Limb (tissue), 2 donors: ENCODE measurements around the gene USP40.
A peak's percentile ranks its signal among the peaks of the same experiment; 100 is the strongest.

Experiments
- DNase-seq, 2 donors: peaks; one replicate each; pipeline ENCODE4 v3.0.0-alpha.2; 2016; ENCODE audit errors: extremely low spot score in 2 of 2

The USP40 gene

GRCh38 chr2:233499928-233500327, 66.7 kb downstream of the USP40 start:
- no peak for DNase-seq

- DNase-seq, result no peak
Observed at GRCh38 chr2:233498126-233498525, 68.5 kb downstream of the USP40 start.

DNA sequence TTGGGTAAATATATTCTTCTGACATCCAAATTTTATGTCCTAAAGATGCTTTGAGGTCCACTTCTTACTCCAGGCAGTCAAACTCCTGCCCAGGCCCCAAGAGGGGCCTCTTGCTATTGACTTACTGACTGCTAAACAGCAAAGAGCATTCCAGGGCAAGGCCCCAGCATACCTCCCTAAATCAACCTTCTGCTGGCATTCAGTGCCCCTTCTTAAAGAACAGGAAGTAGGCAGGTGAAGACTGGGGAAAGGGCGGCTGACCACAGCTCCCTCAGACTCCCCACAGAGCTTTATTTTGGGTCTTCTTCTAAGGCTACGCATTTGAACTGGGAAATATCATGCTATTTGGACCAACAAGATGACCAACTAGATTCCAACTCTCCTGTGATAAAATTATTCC, 68.9 kb downstream of the USP40 start:
- no peak for DNase-seq

- no peak for DNase-seq
Observed at GRCh38 chr2:233495503-233496496, 70.8 kb downstream of the USP40 start.

DNA sequence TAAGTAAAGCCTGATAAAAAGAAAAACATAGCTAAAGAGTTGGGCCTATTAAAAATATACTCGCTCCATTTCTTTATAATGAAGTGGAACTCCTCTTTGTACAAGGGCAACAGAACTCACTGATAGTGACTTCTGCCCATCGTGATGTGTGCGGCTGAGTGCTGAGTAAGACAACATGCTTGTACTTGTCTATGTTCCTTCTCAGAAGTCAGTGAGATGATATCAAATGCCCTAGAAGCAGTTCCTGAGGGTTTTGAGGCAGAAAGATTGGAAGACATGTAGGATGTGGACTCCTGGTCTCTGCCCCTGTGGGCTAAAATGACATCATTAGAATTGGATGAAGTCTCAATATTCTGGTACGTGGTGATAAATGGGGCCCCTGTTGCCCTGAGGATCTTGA, 73.8 kb downstream of the USP40 start:
- DNase-seq, result no peak

- DNase-seq, result no peak
Observed at GRCh38 chr2:233492078-233492477, 74.5 kb downstream of the USP40 start.

DNA sequence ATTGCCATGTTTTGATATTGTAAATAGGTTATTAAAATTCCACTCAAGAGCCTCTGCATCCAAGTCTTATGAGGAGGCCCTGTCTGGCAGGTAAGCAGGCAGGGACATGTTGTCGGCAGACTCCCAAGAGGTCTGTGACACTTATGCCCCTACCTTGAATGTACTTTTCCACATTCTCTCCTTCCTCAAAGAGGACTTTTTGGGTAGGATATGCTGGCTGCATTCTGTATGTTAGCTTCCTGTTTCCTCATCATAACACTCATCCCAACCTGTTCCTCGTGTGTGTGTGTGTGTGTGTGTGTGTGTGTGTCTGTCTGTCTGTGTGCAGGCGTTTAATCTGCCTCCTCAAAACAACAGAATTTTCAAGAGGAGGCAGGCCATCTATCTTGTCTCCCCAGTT, 75.3 kb downstream of the USP40 start:
- DNase-seq, result no peak

GRCh38 chr2:233490831-233491230, 75.8 kb downstream of the USP40 start:
- no peak for DNase-seq

DNA sequence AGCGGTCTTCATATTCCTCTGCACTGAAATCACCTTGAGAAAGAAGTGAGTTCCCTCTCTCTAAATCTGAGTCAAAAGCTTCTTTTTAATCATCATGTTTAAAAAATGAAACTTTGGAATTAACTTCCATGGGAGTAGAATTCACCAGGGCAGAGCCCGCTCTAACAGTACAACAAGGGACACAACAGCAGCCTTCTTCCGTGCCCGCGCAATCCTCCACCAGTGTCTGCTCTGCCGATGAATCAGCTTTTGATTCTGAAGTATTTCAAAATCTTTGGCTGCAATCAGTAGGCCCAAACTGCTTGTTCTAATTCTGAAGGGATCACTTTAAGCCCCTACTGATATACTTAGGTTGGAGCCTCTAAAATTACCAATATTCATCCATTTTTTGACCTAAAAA, 76.9 kb downstream of the USP40 start:
- no peak for DNase-seq

GRCh38 chr2:233489143-233489542, 77.4 kb downstream of the USP40 start:
- no peak for DNase-seq

DNA sequence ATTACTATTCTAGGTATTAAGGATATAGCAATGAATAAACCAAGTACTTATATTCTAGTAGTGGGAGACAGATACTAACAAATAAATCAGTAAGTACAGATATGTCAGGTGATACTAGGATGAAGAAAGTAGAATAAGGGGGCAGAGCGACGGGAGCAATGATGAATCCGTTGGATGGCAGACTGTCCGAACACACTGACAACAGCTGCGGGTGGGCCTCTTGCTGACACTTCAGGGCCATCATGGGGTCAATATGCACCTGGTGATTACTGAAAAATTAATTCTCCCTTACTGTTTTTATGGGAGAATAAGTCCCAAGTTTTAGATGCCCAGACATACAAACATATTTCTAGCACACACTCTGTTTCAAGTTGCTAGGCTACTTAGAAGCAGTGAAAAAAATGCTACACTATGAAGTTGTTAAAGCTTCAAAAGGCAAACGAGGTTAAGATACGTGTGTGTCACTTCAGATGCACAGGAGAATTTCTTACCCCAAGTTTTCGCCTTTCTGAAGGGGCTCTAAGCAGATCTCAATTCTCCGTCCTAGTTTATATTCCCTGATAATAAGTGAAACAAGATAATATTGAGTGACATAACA, 78.7 kb downstream of the USP40 start:
- DNase-seq, result no peak

DNA sequence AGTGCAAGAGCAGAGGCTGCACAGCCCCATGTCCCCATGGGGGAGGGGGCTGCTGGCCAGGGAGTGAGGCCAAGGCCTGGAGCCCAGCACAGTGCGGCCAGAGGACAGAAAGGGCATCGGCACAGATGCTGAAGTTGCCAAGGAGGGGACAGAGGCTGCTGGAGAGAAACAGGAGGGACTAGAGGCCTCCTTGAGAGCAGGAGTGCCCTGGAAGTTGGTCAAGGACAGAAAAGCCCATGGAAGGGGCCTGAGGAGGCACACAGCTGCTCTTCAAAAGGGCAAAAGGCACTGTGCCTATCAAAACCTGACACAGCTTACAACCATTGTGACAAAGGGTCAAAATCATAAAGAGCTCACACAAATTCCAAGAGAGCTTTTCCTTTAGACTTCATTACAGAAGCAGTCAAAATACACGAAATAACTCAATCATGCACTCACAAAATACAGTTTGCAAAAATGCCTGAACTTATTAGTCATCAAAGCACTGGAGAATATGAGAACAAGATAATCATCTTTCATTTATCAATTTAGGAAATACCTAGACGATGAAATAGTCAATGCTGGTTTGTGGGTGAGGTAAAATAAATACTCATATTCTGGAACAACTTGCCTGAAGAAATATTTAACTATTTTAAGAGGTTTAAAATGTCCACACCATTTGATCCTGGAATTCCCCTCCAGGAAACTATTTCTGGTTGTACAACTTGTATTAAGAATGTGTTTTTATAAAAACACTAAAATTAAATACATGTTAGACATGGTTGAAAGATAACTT, 79.6 kb downstream of the USP40 start:
- DNase-seq, result no peak

DNA sequence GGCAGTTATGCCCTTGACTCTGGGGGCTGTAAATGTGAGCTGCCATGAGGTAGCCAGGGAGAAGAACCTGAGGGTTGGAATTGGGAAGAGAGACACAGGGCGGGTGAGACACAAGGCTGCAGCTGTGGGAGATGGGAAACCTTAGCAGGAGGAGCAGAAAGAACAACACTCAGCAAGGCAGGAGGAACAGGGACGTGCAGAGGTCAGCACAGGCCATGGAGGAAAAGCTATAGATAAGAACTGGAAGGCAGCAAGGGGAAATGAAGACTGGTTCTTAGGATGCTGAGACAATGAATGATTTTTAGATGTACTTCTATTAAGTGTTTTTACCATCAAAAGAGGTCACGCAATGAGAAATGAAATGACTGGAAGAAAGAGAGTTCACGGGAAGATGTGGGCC, 80.2 kb downstream of the USP40 start:
- no peak for DNase-seq

- no peak for DNase-seq
Observed at GRCh38 chr2:233485726-233486125, 80.9 kb downstream of the USP40 start.

- no peak for DNase-seq
Observed at GRCh38 chr2:233482616-233483015, 84.0 kb downstream of the USP40 start.

DNA sequence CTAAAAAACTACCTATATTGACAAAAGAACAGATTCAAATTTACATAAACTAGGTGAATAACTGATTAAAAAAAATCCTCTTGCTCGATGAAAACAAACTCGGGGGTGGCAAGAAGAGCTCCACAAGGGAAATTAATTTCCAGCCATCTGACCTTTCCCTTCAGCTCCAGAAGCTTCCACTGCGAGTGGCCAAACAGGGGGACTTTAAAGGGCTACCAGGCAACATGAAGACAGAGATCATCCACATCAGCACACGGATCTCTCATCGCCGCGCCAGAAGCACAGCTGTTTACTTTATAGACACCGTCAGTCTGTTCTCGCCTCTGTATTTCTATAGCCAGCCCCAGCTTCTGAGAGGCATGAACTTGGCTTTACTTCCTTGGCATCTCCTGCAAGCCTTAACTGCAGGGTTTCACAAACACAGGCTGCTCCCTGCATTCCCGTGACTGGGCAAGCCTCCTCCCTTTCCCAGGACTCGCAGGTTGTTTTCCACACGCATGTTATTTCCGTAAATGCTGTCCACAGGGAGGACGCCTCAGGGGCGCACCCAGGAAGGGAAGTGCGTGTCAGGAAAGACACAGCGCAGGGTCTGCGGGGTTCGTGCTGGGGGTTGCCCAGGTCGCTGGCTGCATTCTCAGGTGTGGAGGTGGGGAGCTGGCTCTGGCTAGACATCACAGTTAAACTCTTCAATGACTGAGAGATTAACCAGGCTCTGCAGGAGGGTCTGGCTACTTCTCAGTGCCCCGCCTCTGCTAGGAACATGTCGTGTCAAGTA, 85.0 kb downstream of the USP40 start:
- no peak for DNase-seq

DNA sequence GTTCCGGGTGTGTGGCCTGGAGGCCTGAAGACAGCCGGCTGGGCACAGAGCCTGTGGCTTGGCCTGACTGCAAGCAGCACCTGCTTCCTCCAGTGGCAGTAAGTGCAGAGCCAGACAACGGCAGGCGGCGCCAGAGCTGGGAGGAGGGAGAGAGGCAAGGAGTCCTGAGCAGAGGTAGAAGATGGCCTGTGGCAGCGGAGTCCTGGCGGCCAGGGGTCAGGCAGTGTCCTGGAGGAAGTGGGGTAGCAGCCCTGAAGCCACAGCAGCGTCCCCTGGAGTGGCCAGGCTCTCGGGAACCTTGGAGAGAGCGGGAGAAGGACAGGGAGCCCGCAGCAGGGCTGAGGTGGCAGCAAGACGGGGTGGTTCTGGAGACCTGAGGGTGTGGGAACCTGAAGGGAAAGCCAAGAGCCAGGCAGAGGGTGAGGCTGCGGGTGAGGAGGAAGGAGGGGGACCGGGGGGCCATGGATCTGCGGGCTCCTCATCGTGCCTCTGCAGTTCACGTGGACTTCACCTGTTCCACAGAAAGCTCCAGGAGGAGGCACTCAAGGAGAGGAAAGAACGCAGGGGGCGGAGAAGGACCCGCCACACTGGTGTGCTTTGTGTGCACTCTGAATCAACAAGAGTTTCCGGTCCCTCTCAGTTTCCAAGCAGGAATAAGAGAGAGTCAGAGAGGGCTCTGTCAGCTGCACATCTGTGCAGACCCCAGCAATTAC, 85.9 kb downstream of the USP40 start:
- DNase-seq, result peak; percentile 44 to 51

GRCh38 chr2:233479616-233480489, 86.7 kb downstream of the USP40 start:
- DNase-seq, result peak in 1 of 2 donors; percentile 27

DNA sequence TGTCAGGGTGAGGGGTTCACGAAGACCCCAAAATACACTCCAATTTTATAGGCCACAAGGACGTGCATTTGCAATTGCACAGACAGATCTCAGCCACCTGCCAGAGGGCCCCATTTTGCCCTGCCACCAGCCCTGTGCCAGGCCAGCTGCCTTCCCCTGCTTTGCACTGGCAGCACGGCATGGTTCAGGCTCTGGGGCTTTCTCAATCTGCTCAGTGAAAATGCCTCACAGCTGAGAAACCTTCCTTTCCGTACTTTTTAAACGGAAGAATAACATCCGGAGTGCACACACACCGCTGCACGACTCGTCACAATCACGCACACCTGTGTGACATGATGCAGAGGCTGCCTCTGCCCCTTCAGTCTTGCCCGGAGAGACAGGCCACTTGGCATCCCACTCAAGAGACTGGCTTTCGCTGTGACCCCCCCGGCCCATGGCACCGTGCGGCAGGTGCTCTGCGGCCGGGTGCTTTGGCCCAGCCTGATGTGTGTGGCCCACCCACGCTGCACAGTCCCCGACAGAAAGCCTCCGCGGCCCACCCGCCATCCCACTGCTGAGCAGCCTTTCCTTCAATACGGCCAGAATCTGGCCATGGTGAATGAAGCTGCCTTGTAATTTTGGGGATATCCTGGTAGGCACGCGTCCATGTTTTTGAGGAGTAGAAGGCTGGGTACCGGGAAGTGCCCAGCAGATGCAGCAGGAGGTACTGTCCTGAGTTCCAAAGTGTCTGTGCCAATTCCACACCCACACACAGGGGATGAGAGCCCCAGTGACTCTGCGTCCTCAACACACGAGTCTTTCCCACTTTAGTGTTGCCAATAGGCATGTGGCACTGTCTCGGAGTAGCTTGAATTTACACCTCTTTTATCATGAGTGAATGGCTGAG, 88.8 kb downstream of the USP40 start:
- peak in 1 of 2 donors; percentile 11 for DNase-seq
